Large intestine (tissue), 12 donors: ENCODE data around the gene CMYA5. TPM values are rescaled to one million over a fixed set of nuclear protein-coding genes. Genes with fewer than 3 reads are reported as not detected.
"Not testable (repeated sequence)": the region's sequence is repeated elsewhere in the genome, so short reads cannot be mapped to it uniquely, and the experiment has no call there.

Experiments used
- DNase-seq, 2 donors: peaks; one replicate each; pipeline versions ENCODE4 v3.0.0 to v3.0.0-alpha.2; 2013
- H3K27ac ChIP-seq: one replicate; pipeline ENCODE4 v1.5.1; 2013; ENCODE audit warnings: low read length
- H3K27me3 ChIP-seq: 2 replicates; pipeline ENCODE4 v1.6.1; 2013; ENCODE audit warnings: low read length; ENCODE audit not compliant: control insufficient read depth, insufficient read depth
- H3K36me3 ChIP-seq: 2 replicates; pipeline ENCODE4 v1.6.1; 2013; ENCODE audit warnings: low read length; ENCODE audit not compliant: control insufficient read depth, insufficient read depth
- H3K4me1 ChIP-seq: one replicate; pipeline ENCODE4 v1.6.1; 2013; ENCODE audit warnings: low read length; ENCODE audit not compliant: control insufficient read depth, insufficient read depth
- H3K4me3 ChIP-seq: one replicate; pipeline ENCODE4 v1.5.1; 2013; ENCODE audit warnings: low read length
- H3K9me3 ChIP-seq: one replicate; pipeline ENCODE4 v1.6.1; 2013; ENCODE audit warnings: mild to moderate bottlenecking, low read depth, low read length, moderate library complexity; ENCODE audit not compliant: control insufficient read depth
- WGBS: methylation state at CpG from one replicate; pipeline ENCODE4 v1.1.5; 2013; ENCODE audit warnings: low lambda C conversion rate; ENCODE audit not compliant: insufficient coverage; 5-methylcytosine and 5-hydroxymethylcytosine counted together
- long read RNA-seq, 11 donors: transcript quantifications; one replicate each; lab custom pipeline, GENCODE V29; 2026
- polyA plus RNA-seq: library from polyadenylated mRNA; unstranded; fragments of 120-200 nt; gene quantifications from one replicate; pipeline ENCODE4 v1.2.1, GENCODE V29; 2013

Gene CMYA5
- polyA plus RNA-seq, result 2.3 TPM
- long read RNA-seq, donor 1, result 0 reads
- long read RNA-seq, donor 2, result 0 reads
- long read RNA-seq, donor 3, result 0 reads
- long read RNA-seq, donor 4, result 0 reads
- long read RNA-seq, donor 5, result 0 reads
- long read RNA-seq, donor 6, result 0 reads
- long read RNA-seq, donor 7, result 0 reads
- long read RNA-seq, donor 8, result 0 reads
- long read RNA-seq, donor 9, result 0 reads
- long read RNA-seq, donor 10, result 0 reads
- long read RNA-seq, donor 11, result 0 reads

DNA sequence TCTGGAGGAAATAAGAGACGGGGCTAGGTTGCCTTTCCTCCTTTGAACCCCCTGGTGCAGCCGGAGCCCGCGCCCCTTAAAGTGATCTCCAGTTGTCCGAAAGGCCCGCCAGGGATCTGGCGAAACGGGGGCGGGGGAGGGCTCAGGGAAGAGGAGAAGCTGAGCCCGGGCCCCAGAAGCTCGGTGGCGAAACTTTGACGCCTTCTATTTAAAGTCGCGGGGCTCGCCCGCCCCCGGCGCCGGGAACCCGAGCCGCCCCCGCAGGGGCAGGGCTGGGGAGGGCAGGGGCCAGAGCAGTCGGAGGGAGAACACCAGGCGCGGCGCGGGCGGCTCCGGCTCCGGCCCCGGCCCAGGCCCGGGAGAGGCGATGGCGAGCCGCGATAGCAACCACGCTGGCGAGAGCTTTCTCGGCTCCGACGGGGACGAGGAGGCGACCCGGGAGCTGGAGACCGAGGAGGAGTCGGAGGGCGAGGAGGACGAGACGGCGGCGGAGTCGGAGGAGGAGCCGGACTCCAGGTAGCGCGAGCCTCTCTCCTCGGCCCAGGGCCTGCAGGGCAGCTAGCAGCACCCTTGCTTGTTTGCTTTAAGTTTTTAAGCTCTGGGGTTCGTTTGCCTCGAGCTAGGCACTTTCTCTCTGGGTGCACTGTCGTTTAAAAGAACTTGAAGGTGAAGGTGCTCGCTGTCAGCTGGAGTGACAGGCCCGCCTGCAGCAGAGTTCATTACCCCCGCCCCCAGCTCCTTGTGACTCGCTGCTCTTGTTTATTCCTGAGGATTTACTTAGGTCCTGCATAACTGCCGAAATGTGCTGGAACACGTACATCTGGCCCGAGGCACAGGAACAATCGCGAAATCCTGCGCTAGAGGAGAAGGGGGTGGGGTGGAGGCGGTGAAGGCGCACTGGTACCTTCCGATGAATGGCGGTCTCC, at the start of gene CMYA5:
Gene CMYA5 (plus strand): TSS at position 296 of the 926 bp plus-strand sequence. CDS start 72 bp downstream, at position 368.
- Histone ChIP-seq H3K4me1 (peaks cover 3% of the 10 kb centered on the region), H3K4me3 (peak within 1 kb of the TSS; percentile 52), H3K27me3 (no peaks in the 10 kb centered on the region), H3K27ac (no peak within 1 kb of the TSS), H3K9me3 (no peaks in the 10 kb centered on the region), H3K36me3 (no peaks in the 10 kb centered on the region)
- no CpG with 5 or more reads among the region's 74 CpGs for WGBS
- DNase-seq, result peak in 1 of 2 donors; percentile 57

DNA sequence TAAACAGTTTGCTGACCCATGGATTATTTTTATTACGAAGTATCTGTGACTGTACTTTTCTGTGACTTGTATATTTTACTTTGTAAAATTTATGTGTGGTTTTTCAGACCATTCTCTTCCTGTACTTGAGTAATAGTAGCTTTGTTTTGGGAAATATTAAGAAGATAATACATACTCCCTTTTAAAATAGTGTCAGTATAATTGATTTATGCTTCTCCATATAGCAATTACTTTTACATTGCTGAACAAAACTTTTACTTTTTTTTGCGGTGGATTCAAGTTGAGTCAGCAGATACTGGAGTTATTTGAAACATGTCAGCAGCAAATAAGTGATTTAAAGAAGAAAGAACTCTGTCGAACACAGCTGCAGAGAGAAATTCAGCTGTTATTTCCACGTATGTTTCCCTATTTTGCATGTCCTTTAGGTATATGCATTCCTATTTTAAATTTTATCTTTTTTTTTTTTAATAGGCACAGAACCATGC, 49.0 kb upstream of the CMYA5 start:
- Histone ChIP-seq H3K27ac (no peak overlapping the region), H3K36me3 (peaks cover 36% of the 10 kb centered on the region), H3K9me3 (no peaks in the 10 kb centered on the region), H3K4me1 (no peaks in the 10 kb centered on the region), H3K4me3 (no peak overlapping the region), H3K27me3 (no peaks in the 10 kb centered on the region)
- 95% methylated on average over 3 of the region's 4 CpGs for WGBS
- no peak for DNase-seq

DNA sequence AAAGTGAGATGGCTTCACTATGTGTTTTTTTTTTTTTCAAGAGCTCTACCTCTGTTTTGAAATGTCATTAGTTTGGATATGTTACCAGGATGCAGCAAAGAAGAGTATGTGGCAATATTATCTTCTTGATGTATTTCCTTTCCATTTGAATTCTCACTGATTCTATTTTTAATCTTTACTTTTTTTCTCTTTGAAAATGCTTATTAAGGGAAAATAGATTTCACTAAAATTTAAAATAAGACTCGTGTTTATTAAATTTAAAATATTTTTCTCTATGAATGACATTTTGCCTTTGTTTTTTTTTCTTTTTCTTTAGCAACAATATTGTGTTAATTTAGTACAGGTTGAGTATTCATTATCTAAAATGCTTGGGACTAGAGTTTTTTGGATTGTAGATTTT, 48.2 kb upstream of the CMYA5 start:
- Histone ChIP-seq H3K27ac (no peak overlapping the region), H3K4me1 (no peaks in the 10 kb centered on the region), H3K36me3 (peaks cover 40% of the 10 kb centered on the region), H3K4me3 (no peak overlapping the region), H3K9me3 (no peaks in the 10 kb centered on the region), H3K27me3 (no peaks in the 10 kb centered on the region)
- DNase-seq, result no peak
- WGBS, result 100% methylated on average over 1 of the region's 1 CpG

DNA sequence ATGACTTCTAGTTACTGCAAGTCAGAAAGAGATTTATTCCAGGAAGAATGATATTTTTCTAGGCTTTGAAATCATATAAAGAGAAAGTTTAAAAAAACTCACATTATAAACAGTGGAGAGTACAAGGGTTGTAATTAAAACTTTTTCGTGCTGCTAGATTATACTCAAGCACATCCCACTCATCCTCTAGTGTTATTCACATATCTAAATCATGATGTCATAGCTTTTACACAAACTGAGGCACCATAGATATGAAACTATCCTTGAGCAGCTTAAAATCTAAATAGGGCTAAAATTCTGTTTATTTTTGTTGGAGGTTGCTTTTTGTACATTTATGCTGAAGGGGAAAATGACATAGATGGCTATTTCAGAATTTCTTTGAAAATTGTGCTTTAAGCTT, 47.4 kb upstream of the CMYA5 start:
- H3K27ac ChIP-seq, result no peak overlapping the region
- H3K9me3 ChIP-seq, result no peaks in the 10 kb centered on the region
- no peaks in the 10 kb centered on the region for H3K27me3 ChIP-seq
- H3K4me1 ChIP-seq, result no peaks in the 10 kb centered on the region
- no peak overlapping the region for H3K4me3 ChIP-seq
- peaks cover 45% of the 10 kb centered on the region for H3K36me3 ChIP-seq
- no CpG with 5 or more reads among the region's 1 CpG for WGBS
- DNase-seq, result no peak

DNA sequence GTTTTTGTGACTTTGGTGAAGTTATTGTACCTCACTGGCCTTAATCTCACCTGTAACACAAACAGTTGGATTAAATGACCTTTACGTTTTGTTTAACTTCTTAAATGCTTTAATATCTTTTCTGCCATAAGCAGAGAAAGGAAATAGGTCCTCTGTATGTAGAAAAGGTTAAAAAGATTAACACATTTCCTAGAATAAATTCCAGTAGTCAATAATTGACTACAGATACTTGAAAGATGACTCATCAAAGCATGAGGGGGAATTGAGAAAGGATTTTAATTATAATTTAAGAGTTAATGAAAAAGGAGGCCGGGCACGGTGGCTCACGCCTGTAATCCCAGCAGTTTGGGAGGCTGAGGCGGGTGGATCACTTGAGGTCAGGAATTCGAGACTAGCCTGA, 35.8 kb upstream of the CMYA5 start:
- Histone ChIP-seq H3K36me3 (peaks cover 13% of the 10 kb centered on the region), H3K4me1 (no peaks in the 10 kb centered on the region), H3K27me3 (no peaks in the 10 kb centered on the region), H3K9me3 (no peaks in the 10 kb centered on the region), H3K27ac (no peak overlapping the region), H3K4me3 (no peak overlapping the region)
- WGBS, result 67% methylated on average over 1 of the region's 6 CpGs
- DNase-seq, result no peak

DNA sequence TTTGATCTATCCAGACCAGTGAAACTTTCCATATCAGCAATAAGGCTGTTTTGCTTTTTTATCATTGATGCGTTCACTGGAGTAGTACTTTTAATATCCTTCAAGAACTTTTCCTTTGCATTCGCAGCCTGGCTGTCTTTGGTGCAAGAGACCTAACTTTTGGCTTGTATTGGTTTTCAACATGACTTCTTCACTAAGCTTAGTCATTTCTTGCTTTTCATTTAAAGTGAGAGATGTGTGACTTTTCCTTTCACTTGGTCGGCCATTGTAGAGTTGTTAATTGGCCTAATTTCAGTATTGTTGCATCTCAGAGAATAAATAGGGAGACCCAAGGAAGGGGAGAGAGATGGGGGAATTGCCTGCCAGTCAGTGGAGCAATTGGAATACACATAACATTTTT, 26.4 kb upstream of the CMYA5 start:
- H3K27me3 ChIP-seq, result no peaks in the 10 kb centered on the region
- H3K36me3 ChIP-seq, result peaks cover 35% of the 10 kb centered on the region
- no peak for DNase-seq
- H3K4me3 ChIP-seq, result no peak overlapping the region
- WGBS, result 86% methylated on average over 2 of the region's 3 CpGs
- H3K27ac ChIP-seq, result no peak overlapping the region
- no peaks in the 10 kb centered on the region for H3K4me1 ChIP-seq
- H3K9me3 ChIP-seq, result peaks cover 6% of the 10 kb centered on the region

DNA sequence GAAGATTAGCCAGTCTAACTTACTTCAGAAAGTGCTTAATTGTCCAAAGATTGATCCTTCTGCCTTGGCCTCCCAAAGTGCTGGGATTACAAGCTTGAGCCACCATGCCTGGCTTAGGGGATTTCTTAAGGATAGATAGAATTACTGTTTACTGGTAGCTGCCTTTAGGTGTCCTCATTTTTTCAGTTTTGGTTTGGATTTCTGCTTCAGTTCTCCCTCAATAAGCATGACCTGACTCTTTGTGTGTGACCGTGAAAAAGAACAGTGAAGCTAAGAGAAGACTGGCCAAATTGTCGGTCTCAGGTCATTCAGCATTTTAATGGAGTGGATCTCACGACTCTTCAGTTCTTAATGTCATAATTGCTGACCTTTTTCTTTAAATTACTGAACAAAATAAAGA, 22.9 kb upstream of the CMYA5 start:
- H3K4me1 ChIP-seq, result no peaks in the 10 kb centered on the region

DNA sequence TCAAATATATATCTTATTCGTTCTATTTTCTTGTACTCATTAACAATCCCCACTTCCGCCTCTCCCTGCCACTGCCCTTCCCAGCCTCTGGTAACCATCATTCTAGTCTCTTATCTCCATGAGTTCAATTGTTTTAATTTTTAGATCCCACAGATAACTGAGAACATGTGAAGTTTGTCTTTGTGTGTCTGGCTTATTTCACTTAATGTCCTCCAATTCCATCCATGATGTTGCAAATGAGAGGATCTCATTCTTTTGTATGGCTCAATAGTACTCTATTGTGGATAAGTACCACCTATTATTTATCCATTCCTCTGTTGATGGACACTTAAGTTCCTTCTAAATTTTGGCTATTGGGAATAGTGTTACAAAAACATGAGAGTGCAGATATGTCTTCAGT, 17.2 kb upstream of the CMYA5 start:
- Histone ChIP-seq H3K36me3 (peaks cover 17% of the 10 kb centered on the region), H3K9me3 (no peaks in the 10 kb centered on the region), H3K4me3 (no peak overlapping the region), H3K4me1 (no peaks in the 10 kb centered on the region), H3K27me3 (no peaks in the 10 kb centered on the region), H3K27ac (no peak overlapping the region)
- WGBS, result 96% methylated on average over 2 of the region's 2 CpGs
- no peak for DNase-seq

More for the DNA sequence above, 22.9 kb upstream of the CMYA5 start:
- peaks cover 25% of the 10 kb centered on the region for H3K36me3 ChIP-seq
- no peaks in the 10 kb centered on the region for H3K27me3 ChIP-seq
- no peak overlapping the region for H3K27ac ChIP-seq
- no peak overlapping the region for H3K4me3 ChIP-seq
- no CpG with 5 or more reads among the region's 3 CpGs for WGBS
- H3K9me3 ChIP-seq, result peaks cover 6% of the 10 kb centered on the region
- DNase-seq, result no peak

DNA sequence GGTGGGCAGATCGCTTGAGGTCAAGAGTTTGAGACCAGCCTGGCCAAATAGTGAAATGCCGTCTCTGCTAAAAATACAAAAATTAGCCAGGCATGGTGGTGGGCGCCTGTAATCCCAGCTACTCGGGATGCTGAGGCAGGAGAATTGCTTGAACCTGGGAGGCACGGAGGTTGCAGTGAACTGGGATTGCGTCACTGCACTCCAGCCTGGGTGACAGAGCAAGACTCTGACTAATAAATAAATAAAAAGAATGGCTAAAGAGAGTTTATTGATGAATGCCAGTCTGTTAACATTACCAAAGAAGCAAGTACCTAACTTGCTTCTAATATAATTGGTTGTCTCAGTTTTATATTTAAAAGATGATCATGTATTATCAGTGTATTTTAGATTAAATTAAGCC, 13.3 kb upstream of the CMYA5 start:
- not testable (repeated sequence) for H3K27me3 ChIP-seq, H3K4me1 ChIP-seq, H3K27ac ChIP-seq, H3K4me3 ChIP-seq, DNase-seq, H3K9me3 ChIP-seq
- no CpG with 5 or more reads among the region's 6 CpGs for WGBS
- peaks cover 17% of the 10 kb centered on the region for H3K36me3 ChIP-seq

DNA sequence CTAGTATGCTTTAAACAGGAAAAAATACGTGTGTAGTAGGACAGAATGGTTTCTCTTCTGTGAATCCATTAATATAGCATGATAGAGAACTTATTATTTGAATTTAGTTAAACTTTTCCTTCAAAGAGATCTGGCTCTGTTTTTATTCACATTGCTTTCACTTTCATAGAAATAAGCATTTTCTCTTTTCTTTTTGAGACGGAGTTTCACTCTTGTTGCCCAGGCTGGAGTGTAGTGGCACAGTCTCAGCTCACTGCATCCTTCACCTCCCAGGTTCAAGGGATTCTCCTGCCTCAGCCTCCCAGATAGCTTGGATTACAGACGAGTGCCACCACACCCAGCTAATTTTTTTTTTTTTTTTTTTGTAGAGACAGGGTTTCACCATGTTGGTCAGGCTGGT, 7.5 kb upstream of the CMYA5 start:
- peaks cover 25% of the 10 kb centered on the region for H3K36me3 ChIP-seq
- not testable (repeated sequence) for H3K27me3 ChIP-seq, H3K27ac ChIP-seq, DNase-seq, H3K4me1 ChIP-seq, H3K4me3 ChIP-seq, H3K9me3 ChIP-seq
- 83% methylated on average over 1 of the region's 3 CpGs for WGBS
